GM21717 (cell line): ENCODE measurements around the gene DXO.
A peak's percentile ranks its signal among the peaks of the same experiment; 100 is the strongest.
"Not testable (repeated sequence)": the region's sequence is repeated elsewhere in the genome, so short reads cannot be mapped to it uniquely, and the experiment has no call there.

Source experiments
- ATAC-seq: cut with Tn5 transposase; IDR thresholded peaks from one replicate; pipeline ENCODE4 v1.9.1; 2021; ENCODE audit warnings: mild to moderate bottlenecking, moderate library complexity; ENCODE audit not compliant: unreplicated experiment

DXO gene

DNA sequence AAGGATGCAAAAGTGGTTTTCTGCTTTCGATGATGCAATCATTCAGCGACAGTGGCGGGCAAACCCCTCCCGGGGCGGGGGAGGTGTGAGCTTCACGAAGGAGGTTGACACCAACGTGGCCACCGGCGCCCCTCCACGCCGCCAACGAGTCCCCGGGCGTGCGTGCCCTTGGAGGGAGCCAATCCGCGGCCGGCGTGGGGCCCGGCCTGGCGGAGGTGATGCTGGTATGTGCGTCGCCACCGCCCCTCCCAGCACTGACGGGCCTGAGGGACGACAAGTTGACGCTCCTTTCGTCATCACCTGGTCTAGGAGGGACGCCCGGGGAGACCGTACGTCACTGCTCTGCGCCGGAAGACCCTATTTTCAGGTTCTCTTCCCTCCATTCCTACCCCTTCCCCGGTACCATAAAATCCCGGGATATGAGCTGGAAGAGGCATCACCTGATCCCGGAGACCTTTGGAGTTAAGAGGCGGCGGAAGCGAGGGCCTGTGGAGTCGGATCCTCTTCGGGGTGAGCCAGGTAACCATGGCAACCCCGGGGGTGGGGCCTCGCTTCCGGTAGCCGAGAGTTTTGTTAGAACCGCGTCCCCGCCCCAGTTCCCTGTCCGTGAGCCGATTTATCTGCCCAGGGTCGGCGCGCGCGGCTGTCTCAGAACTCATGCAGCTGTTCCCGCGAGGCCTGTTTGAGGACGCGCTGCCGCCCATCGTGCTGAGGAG, at the start of gene DXO:
Gene DXO (minus strand): TSS at position 146 of the 716 bp plus-strand sequence. CDS start 463 bp downstream, outside the sequence.
- peak; percentile 74 for ATAC-seq

DNA sequence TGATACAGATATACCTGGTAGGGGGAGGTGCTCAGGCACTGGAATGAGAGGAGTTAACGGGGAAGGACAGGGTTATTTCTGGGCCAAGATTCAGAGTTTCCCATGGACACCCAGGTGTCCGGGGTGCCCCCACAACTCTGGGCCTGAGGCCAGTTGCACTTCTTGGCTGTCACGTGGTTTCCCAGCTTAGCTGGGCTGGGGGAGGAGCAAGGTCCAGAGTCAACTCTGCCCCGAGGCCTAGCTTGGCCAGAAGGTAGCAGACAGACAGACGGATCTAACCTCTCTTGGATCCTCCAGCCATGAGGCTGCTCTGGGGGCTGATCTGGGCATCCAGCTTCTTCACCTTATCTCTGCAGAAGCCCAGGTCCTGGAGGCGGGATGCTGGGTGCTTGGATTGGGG, 42.6 kb upstream of the DXO start, which contains the start of gene C4B:
Gene C4B (plus strand): TSS at position 249 of the 400 bp plus-strand sequence. CDS start 51 bp downstream, at position 300.
- not testable (repeated sequence) for ATAC-seq

- not testable (repeated sequence) for ATAC-seq
These were observed 41.8 kb upstream of the DXO start for GRCh38 chr6:32013738-32014137.

DNA sequence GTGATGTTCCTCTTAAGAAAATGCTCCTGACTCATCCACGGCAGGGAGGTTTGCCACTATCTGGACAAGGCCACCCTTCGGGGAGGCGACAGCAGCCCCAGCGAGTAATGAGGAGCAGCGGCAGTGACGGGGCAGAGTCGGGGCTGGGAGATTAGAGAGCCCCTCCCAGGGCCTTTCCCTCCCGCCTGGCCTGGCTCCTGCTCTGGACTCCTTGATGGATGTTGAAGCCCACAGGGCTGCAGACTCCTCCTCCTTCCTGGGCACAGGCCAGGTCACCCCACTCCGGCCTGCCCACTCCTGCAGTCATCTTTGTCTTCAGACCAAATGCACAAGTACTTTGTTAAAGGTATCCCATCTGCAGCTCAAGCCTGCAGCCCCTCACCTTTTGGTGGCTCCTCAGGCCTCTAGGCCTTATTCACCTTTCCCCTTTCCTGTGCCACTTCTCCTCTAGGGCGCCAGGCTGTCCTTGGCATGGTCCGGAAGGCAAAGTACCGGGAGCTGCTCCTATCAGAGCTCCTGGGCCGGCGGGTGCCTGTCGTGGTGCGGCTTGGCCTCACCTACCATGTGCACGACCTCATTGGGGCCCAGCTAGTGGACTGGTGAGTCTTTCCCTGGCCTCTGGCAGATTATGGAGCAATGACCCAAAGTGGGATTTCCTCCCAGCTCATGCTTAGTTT, 41.1 kb upstream of the DXO start:
- ATAC-seq = not testable (repeated sequence)

DNA sequence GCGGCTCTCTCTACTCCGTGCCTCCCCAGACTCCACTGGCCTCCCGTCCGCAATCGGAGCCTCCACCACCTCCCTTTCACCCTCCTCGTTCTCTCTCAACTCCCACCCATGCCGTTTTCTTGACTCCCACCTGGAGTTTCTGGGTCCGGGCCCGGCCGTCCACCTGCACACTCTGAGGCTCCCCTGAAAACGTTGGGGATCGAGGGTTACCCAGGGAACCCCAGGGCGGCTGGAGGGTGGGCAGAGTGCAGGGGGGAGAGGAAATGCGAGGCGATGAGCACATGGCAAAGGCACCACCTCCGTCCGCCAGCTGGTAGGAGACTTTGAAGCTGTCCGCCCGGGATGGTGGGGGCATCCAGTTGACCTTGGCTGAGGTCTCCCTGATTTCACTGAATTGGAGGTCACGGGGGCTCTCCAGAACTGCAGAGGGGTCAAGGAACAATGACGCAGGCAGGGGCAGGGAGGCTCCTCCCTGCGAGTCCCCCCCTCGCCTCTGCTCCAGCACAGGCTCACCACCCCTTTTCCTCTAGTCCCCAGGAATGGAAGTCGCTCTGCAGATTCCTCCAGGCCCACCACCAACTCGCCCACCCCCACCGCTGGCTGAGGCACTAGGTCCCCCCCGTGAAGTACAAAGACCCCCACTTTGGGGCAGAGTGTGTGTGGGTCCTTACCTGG, 39.1 kb upstream of the DXO start:
- not testable (repeated sequence) for ATAC-seq

GRCh38 chr6:32009537-32009936, 37.6 kb upstream of the DXO start:
- not testable (repeated sequence) for ATAC-seq

GRCh38 chr6:32008616-32009015, 36.7 kb upstream of the DXO start:
- ATAC-seq = not testable (repeated sequence)

DNA sequence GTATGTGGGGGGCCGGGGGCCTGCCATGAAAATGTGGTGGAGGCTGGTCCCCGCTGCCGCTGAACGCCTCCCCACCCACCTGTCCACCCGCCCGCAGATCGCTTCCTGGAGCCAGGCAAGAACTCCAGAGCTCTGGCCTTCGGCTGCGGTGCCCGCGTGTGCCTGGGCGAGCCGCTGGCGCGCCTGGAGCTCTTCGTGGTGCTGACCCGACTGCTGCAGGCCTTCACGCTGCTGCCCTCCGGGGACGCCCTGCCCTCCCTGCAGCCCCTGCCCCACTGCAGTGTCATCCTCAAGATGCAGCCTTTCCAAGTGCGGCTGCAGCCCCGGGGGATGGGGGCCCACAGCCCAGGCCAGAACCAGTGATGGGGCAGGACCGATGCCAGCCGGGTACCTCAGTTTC, 36.1 kb upstream of the DXO start:
- ATAC-seq = not testable (repeated sequence)

GRCh38 chr6:32007086-32007485, 35.1 kb upstream of the DXO start:
- ATAC-seq = not testable (repeated sequence)

DNA sequence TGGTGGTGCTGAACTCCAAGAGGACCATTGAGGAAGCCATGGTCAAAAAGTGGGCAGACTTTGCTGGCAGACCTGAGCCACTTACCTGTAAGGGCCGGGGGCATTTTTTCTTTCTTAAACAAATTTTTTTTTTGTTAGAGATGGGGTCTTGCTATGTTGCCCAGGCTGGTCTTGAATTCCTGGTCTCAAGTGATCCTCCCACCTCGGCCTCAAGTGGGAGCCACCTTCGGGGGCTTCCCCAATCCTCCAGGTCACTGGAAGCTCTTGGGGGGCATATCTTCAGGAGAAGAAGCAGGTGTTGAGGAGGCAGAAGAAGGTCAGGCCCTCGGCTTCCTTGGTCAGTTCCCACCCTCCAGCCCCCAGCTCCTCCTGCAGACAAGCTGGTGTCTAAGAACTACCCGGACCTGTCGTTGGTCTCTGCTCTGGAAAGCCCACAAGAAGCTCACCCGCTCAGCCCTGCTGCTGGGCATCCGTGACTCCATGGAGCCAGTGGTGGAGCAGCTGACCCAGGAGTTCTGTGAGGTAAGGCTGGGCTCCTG, 34.1 kb upstream of the DXO start:
- ATAC-seq = not testable (repeated sequence)

- ATAC-seq = not testable (repeated sequence)
These were observed 33.6 kb upstream of the DXO start for GRCh38 chr6:32005538-32005880.

GRCh38 chr6:32004864-32005537, 33.1 kb upstream of the DXO start:
- not testable (repeated sequence) for ATAC-seq

DNA sequence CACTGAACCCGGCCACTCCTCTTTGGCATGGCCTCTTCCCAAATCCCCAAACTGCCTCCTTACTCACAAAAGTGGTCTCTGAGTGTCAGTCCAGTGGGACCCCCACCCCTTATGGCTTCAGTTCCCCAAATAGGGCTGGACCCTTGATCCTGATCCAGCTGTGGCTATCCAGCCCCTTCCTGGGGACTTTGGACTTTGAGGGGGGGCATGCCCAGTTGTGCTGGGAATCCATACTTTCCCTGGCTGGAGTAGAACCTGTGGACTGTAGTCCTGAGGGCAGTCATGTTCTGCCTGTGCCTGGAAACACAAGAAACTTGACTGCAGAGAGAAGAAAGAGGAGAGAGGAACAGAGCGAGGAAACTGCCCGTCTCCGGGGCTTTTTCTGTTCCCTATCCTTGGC, 32.5 kb upstream of the DXO start:
- ATAC-seq = not testable (repeated sequence)

GRCh38 chr6:32003301-32003700, 31.4 kb upstream of the DXO start:
- ATAC-seq = not testable (repeated sequence)

GRCh38 chr6:32002546-32003268, 30.8 kb upstream of the DXO start:
- not testable (repeated sequence) for ATAC-seq

DNA sequence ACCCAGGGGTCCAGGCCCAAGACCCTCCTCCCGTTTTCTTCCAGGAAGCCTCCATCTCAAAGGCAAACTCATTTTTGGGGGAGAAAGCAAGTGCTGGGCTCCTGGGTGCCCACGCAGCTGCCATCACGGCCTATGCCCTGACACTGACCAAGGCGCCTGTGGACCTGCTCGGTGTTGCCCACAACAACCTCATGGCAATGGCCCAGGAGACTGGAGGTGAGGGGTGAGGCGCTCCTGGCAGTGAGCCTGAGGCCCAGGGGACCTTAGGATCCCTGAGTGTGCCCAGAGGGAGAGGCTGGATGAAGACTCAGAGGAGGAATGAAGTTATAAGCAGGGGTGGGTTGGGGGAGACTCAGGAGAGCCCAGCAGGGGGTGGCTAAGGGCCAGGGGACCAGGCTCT, 24.4 kb upstream of the DXO start:
- not testable (repeated sequence) for ATAC-seq

DNA sequence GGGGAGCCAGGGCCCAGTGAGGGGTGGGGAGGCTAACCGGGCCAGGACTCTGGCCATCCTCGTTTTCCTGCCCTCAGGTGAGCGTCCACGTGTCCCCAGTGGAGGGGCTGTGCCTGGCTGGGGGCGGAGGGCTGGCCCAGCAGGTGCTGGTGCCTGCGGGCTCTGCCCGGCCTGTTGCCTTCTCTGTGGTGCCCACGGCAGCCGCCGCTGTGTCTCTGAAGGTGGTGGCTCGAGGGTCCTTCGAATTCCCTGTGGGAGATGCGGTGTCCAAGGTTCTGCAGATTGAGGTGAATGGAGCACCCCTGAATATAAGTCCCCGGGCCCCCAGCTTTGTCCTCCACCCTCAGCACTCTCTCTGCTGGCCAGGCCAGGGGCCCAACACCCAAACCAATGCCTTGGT, 22.5 kb upstream of the DXO start:
- not testable (repeated sequence) for ATAC-seq

GRCh38 chr6:31989363-31989762, 17.4 kb upstream of the DXO start:
- ATAC-seq = not testable (repeated sequence)

DNA sequence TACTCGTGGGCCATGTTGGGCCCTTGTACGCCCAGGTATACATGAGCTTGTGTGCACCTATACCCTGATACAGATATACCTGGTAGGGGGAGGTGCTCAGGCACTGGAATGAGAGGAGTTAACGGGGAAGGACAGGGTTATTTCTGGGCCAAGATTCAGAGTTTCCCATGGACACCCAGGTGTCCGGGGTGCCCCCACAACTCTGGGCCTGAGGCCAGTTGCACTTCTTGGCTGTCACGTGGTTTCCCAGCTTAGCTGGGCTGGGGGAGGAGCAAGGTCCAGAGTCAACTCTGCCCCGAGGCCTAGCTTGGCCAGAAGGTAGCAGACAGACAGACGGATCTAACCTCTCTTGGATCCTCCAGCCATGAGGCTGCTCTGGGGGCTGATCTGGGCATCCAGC, 9.8 kb upstream of the DXO start, which contains the start of gene C4A:
Gene C4A (plus strand): TSS at position 314 of the 400 bp plus-strand sequence. CDS start 51 bp downstream, at position 365.
- not testable (repeated sequence) for ATAC-seq

DNA sequence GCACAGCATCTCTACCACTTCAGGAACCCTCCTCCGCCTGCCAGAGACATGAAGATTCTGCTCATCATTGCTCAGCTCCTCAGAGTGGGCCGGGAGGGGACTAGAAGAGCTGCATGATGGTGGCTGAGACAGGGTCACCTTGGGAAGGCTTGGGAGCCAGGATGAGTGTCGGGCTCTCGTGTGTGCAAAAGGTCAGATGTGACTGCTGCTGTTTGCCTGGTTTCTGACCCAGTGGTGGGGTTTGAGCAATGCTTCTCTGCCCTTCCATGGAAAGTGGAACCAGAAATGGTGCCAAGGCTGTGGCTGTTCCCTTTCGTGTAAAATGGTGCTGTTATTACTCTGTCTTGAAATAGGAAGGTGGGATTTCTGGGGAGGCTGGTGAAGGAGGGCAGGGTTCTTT, 9.1 kb upstream of the DXO start:
- ATAC-seq = not testable (repeated sequence)
